ENCODE data around the gene VWF.

DNA sequence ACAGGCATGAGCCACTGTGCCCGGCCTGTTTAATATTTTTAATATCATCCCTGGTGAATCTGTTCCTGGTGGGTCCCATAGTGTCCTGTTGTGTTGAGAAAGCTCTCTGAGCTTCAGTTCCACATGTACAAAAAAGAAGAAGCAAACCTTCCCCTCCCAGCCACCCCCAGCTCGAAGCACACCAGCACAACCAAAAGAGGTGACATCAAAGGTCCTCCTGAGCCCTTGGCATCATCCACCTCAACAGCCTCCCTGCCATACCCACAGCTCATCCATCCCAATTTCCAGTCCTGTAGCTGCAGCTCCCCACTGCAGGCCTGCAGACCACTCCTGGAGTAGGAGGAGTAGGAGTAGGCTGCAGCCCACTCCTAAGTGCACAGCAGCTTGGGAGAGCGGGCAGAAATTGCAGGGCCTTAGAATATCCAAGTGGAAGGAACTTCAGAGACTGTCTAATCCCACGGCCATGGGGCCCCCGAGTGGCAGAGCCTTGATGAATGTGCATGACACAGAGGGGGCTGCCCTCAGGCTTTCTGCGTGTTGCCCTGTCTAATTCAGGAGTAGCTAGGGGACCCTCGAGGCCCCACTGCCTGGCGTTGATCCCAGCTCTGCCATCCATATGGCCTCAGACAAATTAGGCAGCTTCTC is 39.1 kb upstream of the VWF start:
- TF ChIP-seq, protein P1, sequence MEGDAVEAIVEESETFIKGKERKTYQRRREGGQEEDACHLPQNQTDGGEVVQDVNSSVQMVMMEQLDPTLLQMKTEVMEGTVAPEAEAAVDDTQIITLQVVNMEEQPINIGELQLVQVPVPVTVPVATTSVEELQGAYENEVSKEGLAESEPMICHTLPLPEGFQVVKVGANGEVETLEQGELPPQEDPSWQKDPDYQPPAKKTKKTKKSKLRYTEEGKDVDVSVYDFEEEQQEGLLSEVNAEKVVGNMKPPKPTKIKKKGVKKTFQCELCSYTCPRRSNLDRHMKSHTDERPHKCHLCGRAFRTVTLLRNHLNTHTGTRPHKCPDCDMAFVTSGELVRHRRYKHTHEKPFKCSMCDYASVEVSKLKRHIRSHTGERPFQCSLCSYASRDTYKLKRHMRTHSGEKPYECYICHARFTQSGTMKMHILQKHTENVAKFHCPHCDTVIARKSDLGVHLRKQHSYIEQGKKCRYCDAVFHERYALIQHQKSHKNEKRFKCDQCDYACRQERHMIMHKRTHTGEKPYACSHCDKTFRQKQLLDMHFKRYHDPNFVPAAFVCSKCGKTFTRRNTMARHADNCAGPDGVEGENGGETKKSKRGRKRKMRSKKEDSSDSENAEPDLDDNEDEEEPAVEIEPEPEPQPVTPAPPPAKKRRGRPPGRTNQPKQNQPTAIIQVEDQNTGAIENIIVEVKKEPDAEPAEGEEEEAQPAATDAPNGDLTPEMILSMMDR (IDR thresholded peaks at IDR 0.05; ENCODE audit: low read length): no peak
- TF ChIP-seq EZH2 (optimal IDR thresholded peaks at IDR 0.05; ENCODE audit: low read depth, low read length): no peak

Measured in MM.1S (cell line).